Activated CD4-positive, CD25-positive, alpha-beta regulatory T cell treated with anti-CD3 and anti-CD28 coated beads, Interleukin-2, amount 50 U/mL, for 72 hours (primary cell): ENCODE data around the gene GMEB2.
"Not testable (repeated sequence)": the region's sequence is repeated elsewhere in the genome, so short reads cannot be mapped to it uniquely, and the experiment has no call there.

Experiments
- DNase-seq: peaks from one replicate; pipeline ENCODE4 v3.0.0; 2021

Gene GMEB2

DNA sequence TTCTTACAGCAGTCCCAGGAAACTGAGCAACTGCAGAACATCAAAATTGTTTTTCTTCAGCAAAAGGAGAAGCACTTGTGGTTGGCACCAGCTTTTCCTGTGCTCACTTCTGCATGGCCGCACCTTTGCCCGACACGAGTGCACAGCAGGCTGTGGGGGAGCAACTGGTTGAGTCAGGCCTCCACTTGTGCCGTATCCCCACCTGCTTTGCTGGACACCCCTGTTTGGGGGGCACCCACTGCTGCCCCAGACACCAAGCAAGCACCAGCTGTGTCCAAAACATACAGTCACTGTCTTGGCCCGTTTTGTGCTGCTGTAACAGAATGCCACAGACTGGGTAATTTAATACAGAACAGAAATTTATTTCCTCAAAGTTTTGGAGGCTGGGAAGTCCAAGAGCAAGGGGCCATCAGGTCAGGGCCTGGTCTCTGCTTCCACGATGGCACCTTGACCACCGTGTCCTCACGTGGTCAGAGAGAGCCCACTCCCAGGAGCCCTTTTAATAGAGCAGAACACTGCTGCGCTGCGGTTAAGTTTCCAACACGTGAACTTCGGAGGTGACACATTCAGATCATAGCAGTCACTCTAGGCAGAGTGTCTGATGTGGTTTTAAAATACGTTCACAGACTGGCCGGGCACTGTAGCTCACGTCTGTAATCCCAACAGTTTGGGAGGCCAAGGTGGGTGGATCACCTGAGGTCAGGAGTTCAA lies 8.7 kb upstream of the GMEB2 start:
- peak; percentile 59 for DNase-seq

DNA sequence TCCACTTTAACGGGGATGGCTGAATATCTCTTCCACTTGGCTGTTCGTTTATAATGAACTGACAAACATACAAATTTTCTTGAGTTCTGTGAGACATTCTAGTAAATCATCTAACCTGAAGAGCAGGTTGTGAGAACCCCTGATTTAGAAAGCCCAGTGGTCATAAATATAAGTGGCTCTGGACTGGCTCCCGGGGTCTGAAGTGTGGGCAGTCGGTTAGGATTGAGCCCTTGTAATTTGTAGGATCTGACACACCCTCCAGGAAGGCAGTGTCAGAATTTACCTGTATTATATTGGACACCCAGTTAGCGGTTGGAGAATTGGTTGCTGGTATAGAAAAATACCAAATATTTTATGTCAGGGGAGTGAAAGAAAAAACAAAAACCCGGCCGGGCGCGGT lies 6.8 kb upstream of the GMEB2 start:
- DNase-seq, result no peak

GRCh38 chr20:63631426-63631825 lies 4.5 kb upstream of the GMEB2 start:
- DNase-seq, result not testable (repeated sequence)

DNA sequence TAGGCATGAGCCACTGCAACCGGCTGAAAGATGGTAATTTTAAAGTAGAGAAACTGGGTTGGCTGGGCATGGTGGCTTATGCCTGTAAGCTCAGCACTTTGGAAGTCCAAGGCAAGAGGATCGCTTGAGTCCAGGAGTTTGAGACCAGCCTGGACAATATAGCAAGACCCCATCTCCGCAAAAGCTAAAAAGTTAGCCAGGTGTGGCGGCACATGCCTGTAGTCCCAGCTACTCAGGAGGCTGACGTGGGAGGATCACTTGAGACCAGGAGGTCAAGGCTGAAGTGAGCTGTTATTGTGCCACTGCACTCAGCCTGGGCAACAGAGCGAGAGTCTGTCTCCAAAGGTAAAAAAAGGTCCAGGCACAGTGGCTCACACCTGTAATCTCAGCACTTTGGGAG lies 4.1 kb upstream of the GMEB2 start:
- DNase-seq, result not testable (repeated sequence)

DNA sequence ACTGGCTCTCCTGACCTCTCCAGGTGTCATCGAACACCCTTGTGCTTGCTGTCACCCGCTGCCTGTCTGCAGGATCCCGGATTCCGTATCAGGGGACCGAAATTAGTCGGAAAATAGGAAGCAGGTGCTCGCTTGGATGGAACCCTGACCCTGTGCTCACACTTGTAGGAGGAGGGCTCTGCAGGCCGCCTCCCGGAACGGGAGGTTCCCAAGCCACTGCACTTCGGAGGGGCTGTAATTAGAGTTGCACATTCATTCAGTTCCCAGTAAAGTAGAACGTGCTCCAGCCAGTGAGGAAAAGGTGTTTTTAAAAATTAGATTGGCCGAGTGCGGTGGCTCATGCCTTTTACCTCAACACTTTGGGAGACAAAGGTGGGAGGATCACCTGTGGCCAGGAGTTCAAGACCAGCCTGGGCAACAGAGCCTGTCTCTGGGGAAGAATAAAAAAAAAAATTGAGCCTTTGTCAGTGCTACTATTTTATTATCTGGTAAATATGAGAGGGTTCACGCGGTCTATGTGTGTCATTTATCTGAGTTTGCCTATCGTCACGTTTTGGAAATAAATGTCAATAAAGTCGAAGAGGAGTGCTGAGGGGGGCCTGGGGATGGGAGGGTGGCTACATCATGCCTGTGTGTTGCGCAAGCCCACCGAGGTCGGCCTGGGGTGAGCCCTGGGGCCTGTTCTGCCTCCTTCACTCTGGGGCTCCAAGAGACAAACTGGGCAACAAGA lies 1.5 kb upstream of the GMEB2 start:
- DNase-seq, result no peak

- DNase-seq, result no peak
Measured at GRCh38 chr20:63627751-63628245, 897 bp upstream of the GMEB2 start.

- DNase-seq, result peak; percentile 96
Measured at GRCh38 chr20:63627129-63627750, 339 bp upstream of the GMEB2 start.

- no peak for DNase-seq
Measured at GRCh38 chr20:63625771-63626423, 1.0 kb downstream of the GMEB2 start.

DNA sequence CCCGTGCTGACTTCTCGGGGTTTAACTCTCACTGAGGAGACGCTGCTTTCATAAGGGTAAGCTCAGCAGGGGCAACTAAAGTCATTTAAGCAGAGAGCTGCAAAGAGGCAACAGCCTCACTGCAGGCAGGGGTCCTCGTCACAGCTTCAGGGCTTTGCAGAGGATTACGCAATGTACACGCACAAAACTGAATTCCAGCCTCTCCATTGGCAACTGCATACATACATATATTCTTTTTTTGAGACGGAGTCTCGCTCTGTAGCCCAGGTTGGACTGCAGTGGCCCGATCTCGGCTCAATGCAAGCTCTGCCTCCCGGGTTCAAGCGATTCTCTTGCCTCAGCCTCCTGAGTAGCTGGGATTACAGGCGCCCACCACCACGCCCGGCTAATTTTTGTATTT lies 2.4 kb downstream of the GMEB2 start:
- no peak for DNase-seq

DNA sequence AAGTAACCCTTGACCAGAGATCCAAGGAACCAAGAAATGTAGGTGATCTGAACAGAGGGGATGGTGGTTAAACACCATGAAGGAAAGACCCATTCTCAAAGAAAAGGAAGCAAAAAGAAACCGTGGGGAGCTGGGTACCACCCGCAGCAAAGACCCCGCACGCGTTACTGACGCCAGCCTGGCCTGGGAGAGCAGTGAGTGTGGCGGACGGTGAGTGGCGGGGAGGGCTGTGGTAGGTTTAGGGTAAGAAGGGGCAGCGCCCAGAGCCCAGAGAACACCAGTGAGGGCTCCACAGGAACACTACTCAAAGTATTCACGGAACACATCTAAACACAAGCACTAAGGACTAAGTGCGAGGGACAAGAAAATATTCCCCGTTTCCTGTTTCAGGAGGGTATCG lies 4.2 kb downstream of the GMEB2 start:
- DNase-seq, result no peak

DNA sequence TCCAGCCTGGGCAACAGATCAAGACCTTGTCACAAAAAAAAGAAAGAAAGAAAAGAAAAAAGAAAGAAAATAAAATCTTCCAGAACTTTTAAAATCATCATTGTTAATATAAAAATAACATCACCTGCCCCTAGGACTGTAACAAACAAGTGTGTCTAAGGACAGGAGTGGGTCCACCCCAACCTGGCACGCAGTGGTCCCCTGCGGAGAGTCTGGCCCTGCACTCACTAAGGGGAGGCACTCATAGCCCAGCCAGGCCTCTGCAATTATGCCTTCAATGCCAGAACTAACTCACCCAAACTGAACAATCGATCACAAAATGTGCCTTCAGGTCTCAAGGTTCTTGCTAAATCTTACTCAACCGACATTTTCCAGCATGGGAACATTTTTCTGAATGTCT lies 4.8 kb downstream of the GMEB2 start:
- no peak for DNase-seq

DNA sequence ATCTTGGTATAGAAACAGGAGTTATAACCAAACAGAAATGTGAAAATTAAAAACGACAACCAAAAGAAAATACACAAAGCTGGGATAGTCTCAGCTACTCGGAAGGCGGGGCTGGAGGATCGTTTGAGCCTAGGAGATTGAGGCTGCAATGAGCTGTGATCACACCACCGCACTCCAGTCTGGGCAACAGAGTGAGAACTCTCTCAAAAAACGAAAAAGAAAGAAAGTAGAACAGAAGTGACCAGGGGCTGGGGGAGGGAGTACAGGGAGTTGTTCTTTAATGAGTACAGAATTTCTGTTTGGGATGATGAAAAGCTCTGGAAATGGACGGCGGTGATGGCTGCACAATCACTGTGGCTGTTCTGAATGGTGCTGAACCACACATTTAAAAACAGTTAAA lies 5.9 kb downstream of the GMEB2 start:
- DNase-seq, result no peak

DNA sequence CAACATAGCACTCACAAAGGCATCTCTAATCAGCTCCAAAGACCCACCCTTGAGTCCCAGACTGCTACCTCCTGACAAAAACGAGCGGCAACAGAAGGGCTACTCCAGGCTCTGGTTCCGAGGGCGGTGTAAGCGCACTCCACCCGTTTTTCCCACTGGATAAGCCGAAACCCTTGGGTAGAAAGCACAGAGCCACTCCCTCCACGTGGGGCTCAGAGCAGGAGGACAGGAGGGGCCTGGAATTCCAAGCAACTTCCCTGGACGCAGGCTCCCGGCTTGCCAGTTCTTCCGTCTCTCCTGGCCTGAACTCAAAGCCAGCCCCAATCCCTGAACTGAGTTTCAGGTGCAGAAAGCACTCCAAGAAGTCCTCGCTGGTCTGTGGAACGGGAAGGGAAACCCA lies 7.4 kb downstream of the GMEB2 start:
- no peak for DNase-seq

- no peak for DNase-seq
Measured at GRCh38 chr20:63619086-63619485, 7.8 kb downstream of the GMEB2 start.

DNA sequence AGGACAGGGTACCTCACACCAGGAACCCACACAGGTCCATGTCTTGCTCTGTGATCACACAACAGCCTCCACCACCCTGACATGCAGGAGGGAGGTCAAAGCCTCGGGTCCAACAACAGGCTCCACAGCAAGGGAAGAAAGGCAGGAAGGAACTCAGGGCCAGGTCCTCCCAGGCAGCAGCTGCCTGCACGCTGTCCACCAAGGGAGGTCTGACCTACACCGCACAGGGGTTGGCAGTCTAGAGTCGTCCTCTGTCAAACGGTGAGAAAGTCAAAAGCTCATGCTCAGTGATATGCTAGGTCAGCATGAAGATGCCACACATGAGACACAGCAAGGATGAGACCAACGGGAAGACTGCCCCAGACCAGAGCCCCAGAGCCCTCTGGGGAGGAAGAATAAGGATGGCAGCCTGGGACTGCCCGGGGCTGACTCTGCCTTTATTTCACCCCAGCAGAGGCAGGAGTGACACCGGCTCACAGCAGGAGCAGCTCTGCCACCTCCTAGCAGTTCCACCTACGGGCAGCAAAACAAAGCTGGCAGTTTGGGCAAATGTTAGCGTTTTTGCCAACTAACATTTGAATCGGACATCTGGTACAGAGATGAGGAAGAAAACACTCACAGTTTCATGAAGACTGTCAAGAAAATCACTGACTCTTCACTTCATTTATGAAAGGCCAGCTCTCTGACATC lies 8.5 kb downstream of the GMEB2 start:
- no peak for DNase-seq

GRCh38 chr20:63617876-63618265 lies 9.0 kb downstream of the GMEB2 start:
- no peak for DNase-seq

DNA sequence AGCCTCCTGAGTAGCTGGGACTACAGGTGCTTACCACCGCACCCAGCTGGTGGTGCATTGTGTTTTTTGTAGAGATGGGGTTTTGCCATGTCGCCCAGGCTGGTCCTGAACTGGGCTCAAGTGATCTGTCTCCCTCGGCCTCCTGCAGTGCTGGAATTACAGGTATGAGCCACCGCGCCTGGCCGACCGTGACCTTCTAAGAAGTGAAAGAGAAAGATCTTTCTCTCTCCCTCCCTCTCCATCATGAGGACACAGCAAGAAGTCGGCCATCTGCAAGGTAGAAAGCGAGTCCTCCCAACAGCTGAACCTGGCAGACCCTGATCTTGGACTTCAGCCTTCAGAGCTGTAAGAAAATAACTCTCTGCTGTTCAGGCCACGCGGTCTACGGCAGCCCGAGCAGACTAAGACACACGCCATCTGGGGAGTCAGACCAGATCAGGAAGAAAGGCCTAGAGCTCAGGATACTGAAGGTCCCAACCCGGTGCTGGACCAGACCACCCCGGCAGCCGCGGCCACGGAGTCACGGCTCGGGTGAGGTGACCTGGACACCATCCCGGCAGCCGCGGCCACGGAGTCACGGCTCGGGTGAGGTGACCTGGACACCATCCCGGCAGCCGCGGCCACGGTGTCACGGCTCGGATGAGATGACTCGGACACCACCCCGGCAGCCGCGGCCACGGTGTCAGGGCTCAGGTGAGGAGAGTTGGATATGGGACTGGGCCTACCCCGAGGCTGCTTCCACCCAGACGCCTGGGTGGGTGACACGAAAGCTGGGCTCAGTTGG lies 9.6 kb downstream of the GMEB2 start:
- no peak for DNase-seq

GRCh38 chr20:63613863-63614594 lies 12.9 kb downstream of the GMEB2 start:
- DNase-seq, result not testable (repeated sequence)

DNA sequence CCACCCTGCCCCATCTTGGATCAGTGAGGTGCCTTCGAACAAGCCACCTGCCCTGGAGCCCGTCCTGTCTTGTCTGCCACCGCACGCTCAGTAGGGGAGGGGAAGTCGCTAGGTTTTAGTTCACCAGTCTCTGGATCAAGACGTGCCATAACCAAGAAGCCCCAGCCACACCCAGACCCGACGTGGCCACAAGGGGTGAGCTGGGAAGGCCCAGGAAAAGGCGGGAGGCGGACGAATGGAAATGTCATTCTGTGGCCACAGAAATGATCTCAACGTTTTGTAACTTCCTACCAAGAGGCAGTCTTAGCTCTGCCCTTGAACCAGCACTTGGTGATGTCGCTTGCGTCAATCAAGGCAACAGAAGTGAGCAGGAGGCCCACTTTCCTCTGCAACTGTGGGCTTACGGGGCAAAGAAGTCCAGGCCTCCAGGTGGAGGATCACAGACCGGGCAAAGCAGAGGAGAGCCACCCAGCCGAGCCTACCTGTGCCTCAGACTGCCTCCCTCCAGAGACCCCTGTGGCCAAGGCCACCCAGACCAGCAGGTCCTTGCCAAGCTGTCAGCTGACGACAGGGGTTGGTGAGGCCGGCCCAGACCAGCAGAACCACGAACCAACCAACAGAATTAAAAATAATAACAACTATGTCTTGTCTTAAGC lies 14.5 kb downstream of the GMEB2 start:
- no peak for DNase-seq

- no peak for DNase-seq
Measured at GRCh38 chr20:63611646-63612045, 15.3 kb downstream of the GMEB2 start.
